ENCODE results near the gene TEAD2.
"Not testable (repeated sequence)": the region's sequence is repeated elsewhere in the genome, so short reads cannot be mapped to it uniquely, and the experiment has no call there.

The TEAD2 gene

DNA sequence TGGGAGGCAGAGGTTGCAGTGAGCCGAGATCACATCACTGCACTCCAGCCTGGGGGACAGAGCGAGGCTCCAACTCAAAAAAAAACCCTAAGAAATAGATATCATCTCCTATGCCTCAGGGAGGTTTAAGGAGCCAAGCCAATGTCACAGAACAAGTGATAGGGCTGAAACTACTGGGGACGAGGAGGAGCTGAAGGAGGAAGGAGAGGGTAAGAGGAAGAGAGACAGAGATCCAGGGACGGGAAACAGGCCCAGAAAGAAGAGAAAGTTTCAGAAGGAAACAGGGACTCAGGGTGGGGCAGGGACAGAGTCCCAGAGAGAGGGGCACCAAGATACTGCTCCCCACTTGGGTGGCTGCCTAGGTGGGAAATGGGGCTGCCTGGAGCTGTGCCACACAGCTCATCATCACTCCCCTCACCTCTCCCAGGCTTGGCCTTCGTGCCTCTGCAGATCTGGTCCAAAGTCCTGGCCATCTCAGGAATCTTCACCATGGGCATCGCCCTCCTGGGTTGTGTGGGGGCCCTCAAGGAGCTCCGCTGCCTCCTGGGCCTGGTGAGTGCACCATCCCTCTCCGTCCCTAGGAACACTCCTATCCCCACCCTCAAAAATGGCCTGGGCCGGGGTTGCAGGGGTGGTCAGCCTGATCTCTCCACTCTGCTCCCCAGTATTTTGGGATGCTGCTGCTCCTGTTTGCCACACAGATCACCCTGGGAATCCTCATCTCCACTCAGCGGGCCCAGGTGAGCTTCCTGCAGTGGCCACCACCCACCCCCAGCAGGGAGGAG lies 25.5 kb downstream of the TEAD2 start:
- no peak overlapping the region for H3K4me3 ChIP-seq (ENCODE audit: low read depth, low read length)

DNA sequence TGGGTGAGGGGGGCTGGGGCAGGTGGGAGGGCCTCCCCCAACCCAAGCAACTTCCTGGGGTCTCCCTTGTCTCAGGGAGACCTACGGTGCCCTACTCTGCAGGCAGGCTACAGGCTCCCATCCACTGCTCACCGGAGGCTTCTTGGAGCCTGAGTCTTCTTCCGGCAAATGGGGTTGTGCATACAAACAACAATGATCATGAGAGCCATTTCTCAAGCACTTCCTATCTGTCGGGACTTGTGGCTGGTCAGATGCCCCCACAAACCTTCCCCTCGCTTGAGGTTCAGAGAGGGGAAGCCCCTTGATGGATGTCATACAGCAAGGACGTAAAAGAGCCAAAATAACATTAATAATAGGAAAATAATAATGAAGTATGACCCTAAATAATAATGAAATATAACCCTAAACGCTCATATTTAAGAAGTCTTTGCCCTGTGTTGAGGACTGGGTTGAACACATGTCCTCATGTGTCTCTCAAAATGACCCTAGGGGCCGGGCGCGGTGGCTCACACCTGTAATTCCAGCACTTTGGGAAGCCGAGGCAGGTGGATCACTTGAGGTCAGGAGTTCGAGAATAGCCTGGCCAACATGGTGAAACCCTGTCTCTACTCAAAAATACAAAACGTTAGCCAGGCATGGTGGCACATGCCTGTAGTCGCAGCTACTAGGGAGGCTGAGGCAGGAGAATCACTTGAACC lies 26.3 kb downstream of the TEAD2 start:
- DNase-seq, result no peak
- no peaks in the 10 kb centered on the region for H3K27me3 ChIP-seq
- no peaks in the 10 kb centered on the region; the same call in 1 of the 2 replicates for H3K9me3 ChIP-seq
- TF ChIP-seq, protein P1, sequence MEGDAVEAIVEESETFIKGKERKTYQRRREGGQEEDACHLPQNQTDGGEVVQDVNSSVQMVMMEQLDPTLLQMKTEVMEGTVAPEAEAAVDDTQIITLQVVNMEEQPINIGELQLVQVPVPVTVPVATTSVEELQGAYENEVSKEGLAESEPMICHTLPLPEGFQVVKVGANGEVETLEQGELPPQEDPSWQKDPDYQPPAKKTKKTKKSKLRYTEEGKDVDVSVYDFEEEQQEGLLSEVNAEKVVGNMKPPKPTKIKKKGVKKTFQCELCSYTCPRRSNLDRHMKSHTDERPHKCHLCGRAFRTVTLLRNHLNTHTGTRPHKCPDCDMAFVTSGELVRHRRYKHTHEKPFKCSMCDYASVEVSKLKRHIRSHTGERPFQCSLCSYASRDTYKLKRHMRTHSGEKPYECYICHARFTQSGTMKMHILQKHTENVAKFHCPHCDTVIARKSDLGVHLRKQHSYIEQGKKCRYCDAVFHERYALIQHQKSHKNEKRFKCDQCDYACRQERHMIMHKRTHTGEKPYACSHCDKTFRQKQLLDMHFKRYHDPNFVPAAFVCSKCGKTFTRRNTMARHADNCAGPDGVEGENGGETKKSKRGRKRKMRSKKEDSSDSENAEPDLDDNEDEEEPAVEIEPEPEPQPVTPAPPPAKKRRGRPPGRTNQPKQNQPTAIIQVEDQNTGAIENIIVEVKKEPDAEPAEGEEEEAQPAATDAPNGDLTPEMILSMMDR (IDR thresholded peaks at IDR 0.05; ENCODE audit: low read depth, low read length), result no peak
- H3K4me3 ChIP-seq (ENCODE audit: low read depth, low read length), result no peak overlapping the region
- no peaks in the 10 kb centered on the region; the same call in 1 of the 2 replicates for H3K4me1 ChIP-seq
- no peaks in the 10 kb centered on the region for H3K36me3 ChIP-seq

More for the DNA sequence above, 25.5 kb downstream of the TEAD2 start:
- H3K4me1 ChIP-seq, result no peaks in the 10 kb centered on the region; the same call in 1 of the 2 replicates
- TF ChIP-seq, protein P1 (IDR thresholded peaks at IDR 0.05; ENCODE audit: low read depth, low read length), result no peak
- no peaks in the 10 kb centered on the region for H3K27me3 ChIP-seq
- no peaks in the 10 kb centered on the region for H3K36me3 ChIP-seq
- DNase-seq, result no peak
- H3K9me3 ChIP-seq, result no peaks in the 10 kb centered on the region; the same call in 1 of the 2 replicates

DNA sequence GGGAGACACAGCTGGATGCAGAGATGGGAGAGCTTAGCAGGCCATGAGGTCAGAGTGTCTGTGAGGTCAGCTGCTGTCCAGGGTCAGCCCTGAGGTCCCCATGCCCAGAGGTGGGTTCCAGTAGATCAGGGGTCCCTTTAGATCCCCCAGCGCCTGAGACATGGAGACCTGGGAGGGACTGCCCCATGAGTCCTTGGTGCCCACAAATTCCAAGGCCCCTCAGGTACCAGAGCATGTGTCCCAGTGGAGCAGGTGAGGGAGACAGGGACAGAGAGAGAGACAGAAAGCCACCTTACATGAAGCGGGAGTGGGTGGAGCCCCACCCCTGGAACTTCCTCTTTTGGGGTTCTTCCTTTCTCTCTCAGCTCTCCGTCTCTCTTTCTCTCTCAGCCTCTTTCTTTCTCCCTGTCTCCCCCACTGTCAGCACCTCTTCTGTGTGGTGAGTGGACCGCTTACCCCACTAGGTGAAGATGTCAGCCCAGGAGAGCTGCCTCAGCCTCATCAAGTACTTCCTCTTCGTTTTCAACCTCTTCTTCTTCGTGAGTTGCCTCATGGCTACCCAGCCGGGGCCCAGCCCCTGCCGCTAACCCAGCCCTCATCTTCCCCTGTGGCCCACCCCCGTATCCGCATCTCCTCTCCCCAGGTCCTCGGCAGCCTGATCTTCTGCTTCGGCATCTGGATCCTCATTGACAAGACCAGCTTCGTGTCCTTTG lies 27.0 kb downstream of the TEAD2 start, which contains the start of gene CD37:
Gene CD37, plus strand, starts transcription at position 336 of the 713 bp plus-strand sequence. Its CDS starts 135 bp downstream, at position 471.
- Histone ChIP-seq H3K4me1 (no peaks in the 10 kb centered on the region; the same call in 1 of the 2 replicates), H3K27me3 (no peaks in the 10 kb centered on the region), H3K9me3 (no peaks in the 10 kb centered on the region; the same call in 1 of the 2 replicates), H3K4me3 (ENCODE audit: low read depth, low read length) (no peak within 1 kb of the TSS), H3K36me3 (no peaks in the 10 kb centered on the region)
- DNase-seq, result no peak
- TF ChIP-seq, protein P1 (IDR thresholded peaks at IDR 0.05; ENCODE audit: low read depth, low read length), result no peak

DNA sequence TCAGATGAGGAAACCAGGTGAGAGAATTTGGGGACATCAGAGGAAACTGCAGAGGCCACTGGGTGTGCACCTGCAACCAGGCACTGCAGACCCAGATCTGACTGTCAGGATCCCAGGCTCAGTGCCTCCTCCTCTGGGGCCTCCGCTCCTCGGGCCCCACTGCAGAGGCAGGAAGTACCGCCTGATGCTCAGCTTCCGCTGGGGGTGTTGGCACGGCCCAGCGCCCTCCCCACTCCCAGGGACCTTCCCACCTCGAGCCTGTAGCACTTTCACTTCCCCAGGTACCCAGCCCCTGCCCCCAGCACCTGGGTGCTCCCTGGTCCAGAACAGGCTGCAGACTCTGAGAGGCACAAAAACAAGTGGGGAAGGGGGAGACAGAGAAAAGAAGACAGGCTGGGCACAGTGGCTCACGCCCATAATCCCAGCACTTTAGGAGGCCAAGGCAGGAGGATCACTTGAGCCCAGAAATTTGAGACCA lies 28.4 kb downstream of the TEAD2 start:
- Histone ChIP-seq H3K4me1 (no peaks in the 10 kb centered on the region), H3K9me3 (no peaks in the 10 kb centered on the region), H3K27me3 (no peaks in the 10 kb centered on the region), H3K4me3 (ENCODE audit: low read depth, low read length) (no peak overlapping the region), H3K36me3 (no peaks in the 10 kb centered on the region)
- TF ChIP-seq, protein P1 (IDR thresholded peaks at IDR 0.05; ENCODE audit: low read depth, low read length), result no peak
- DNase-seq, result no peak

DNA sequence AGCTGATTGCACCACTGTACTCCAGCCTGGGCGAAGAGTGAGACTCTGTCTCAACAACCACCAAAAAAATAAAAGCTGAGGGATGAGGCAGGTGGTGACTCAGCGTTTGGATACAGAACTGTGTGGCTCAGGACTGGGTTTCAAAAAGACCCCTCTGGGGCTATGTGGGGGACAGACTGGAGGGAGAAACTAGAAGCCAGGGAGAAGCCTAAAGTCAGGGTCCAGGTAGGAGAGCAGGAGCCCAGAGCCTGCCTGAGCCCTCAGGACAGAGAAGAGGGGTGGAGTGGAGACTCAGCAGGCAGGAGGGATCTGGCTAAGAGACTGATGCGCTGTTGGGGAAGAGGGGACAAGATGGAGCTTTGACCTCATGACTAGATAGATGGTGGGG lies 28.8 kb downstream of the TEAD2 start:
- H3K27me3 ChIP-seq, result no peaks in the 10 kb centered on the region
- no peak for DNase-seq
- TF ChIP-seq, protein P1 (IDR thresholded peaks at IDR 0.05; ENCODE audit: low read depth, low read length), result no peak
- no peaks in the 10 kb centered on the region for H3K36me3 ChIP-seq
- no peaks in the 10 kb centered on the region for H3K9me3 ChIP-seq
- no peaks in the 10 kb centered on the region for H3K4me1 ChIP-seq
- no peak overlapping the region for H3K4me3 ChIP-seq (ENCODE audit: low read depth, low read length)

DNA sequence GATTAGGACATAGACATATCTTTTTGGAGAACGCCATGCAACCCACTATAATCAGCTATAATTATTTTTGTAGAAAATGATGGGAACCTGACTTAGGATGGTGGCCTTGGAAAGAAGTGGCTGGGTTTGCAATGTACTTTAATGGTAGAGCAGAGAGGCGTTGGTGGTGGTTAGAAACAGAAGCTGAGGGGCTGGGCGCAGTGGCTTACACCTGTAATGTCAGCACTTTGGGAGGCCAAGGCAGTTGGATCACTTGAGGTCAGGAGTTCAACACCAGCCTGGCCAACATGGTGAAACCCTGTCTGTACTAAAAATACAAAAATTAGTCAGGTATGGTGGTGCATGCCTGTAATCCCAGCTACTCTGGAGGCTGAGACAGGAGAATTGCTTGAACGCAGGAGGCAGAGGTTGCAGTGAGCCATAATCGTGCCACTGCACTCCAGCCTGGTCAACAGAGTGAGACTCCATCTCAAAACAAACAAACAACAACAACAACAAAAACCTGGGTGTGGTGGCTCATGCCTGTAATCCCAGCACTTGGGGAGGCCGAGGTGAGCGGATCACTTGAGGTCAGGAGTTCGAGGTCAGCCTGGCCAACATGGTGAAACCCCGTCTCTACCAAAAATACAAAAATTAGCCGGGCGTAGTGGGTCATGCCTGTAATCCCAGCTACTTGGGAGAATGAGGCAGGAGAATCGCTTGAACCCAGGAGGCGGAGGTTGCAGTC lies 29.4 kb downstream of the TEAD2 start:
- H3K36me3 ChIP-seq; H3K9me3 ChIP-seq; DNase-seq; H3K4me3 ChIP-seq (ENCODE audit: low read depth, low read length); H3K27me3 ChIP-seq; H3K4me1 ChIP-seq: not testable (repeated sequence)
